ENCODE results near the gene FAM13A. TPM values are rescaled to one million over a fixed set of nuclear protein-coding genes. Genes with fewer than 3 reads are reported as not detected.

FAM13A gene
- total RNA-seq, 1 donor from 2014 or later = 39.1 TPM

DNA sequence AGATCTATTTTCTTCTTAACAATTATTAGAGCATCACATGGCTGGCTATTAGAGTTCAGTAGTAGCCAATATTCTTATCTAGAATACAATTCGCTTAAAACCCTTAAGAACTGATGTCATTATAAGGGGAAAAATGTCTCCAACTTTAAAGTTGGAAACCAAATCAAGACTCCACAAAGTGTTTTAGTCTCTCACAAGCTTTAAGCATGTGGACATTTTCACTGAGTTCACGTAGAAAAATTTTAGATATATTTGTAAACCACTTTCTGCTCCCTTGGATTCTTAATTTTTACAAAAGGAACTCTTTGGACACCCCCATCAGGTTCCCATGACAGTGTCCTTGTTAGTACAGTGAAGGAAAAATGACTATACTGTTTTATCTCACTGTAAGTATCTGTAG lies 235.5 kb downstream of the FAM13A start:
- Histone ChIP-seq H3K9me3 (no peaks in the 10 kb centered on the region), H3K4me3 (peak overlapping the region; percentile 61), H3K36me3 (no peaks in the 10 kb centered on the region), H3K27me3 (ENCODE audit: low read depth) (no peaks in the 10 kb centered on the region), H3K4me1 (peaks cover 45% of the 10 kb centered on the region), H3K27ac (peak overlapping the region; percentile 89)
- DNase-seq (no peak), ATAC-seq (no peak)
- TF ChIP-seq, protein P1, sequence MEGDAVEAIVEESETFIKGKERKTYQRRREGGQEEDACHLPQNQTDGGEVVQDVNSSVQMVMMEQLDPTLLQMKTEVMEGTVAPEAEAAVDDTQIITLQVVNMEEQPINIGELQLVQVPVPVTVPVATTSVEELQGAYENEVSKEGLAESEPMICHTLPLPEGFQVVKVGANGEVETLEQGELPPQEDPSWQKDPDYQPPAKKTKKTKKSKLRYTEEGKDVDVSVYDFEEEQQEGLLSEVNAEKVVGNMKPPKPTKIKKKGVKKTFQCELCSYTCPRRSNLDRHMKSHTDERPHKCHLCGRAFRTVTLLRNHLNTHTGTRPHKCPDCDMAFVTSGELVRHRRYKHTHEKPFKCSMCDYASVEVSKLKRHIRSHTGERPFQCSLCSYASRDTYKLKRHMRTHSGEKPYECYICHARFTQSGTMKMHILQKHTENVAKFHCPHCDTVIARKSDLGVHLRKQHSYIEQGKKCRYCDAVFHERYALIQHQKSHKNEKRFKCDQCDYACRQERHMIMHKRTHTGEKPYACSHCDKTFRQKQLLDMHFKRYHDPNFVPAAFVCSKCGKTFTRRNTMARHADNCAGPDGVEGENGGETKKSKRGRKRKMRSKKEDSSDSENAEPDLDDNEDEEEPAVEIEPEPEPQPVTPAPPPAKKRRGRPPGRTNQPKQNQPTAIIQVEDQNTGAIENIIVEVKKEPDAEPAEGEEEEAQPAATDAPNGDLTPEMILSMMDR (IDR thresholded peaks at IDR 0.05) = no peak
- intact Hi-C loops (cut with DNase I) = no loop called here

DNA sequence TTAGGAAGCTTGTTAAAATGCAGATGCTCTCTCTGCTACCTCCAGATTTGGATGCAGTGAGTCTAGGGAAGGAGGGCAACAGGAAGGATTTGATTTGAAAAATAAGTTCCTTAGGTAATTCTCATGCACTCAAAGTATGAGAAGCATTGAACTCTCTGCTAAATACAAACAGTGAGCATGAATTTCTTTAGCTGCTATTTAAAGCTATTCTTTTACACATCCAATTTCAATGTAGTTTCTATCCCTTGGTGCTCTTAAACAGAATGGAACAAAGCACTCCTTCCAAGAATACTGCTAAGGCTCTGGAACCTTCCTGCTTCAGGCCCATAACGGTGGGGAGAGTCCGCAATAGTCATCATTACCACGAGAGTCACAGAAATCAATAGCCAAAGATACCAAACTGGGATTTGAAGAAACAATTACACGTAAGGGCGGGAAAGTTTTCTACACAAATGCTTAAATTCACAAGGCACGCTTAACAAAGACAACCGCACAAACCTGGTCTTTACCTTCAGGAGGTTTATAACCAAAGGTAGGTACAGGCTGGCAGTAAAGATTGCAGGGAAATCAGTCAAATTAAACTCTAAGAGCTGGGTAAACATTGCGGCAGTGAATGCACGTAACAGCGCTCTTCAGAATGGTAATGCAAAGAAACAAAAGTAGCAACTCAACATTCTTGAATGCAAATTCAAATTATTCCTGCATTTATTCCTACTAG lies 236.1 kb downstream of the FAM13A start:
- no peaks in the 10 kb centered on the region for H3K9me3 ChIP-seq
- H3K27ac ChIP-seq = peak overlapping the region; percentile 89
- DNase-seq = no peak
- intact Hi-C loops (cut with DNase I) = no loop called here
- peak overlapping the region; percentile 61 for H3K4me3 ChIP-seq
- ATAC-seq = peak in 1 of 2 donors; percentile 38
- no peaks in the 10 kb centered on the region for H3K36me3 ChIP-seq
- TF ChIP-seq, protein P1 (IDR thresholded peaks at IDR 0.05) = no peak
- no peaks in the 10 kb centered on the region for H3K27me3 ChIP-seq (ENCODE audit: low read depth)
- peaks cover 52% of the 10 kb centered on the region for H3K4me1 ChIP-seq

DNA sequence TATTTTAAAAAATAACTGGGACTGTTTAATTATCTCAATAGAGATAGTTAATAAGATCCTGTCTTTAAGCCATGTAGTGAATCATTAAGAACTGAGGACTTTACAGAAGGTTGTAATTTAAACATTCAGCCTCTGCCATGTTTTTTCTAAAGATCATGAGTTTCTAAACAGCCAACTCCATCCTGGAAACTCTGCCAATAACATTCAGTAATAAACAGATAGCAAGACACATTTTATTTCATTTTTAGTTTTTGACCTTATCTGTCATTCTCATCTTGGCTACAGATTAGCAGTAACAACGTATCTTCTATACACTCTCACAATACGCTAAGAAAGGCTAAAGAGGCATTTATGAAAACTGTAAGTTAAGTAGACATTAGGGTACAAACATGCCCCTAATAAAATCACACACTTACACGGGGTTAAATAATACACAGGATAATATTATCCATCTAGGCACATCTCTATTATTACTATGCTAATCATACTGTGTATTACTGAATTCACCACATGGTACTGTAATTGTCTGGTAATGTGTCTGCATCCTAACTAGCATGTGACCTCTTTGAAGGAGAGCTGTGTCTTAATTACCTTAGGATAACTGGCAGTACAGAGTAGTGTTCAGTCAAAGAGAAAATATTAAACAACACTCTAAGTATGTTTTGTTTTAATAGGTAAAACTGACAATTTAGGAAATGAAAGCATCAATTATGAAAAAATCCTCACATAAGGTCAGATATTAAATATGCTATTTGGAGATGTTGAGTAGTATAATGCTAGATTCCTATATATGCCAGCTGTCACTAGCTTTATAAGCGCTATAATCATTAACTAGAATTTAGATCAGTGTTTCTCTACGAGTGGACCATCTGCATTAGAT lies 236.9 kb downstream of the FAM13A start:
- Histone ChIP-seq H3K27me3 (ENCODE audit: low read depth) (no peaks in the 10 kb centered on the region), H3K4me1 (peaks cover 53% of the 10 kb centered on the region), H3K4me3 (peak overlapping the region; percentile 61), H3K36me3 (no peaks in the 10 kb centered on the region), H3K9me3 (no peaks in the 10 kb centered on the region), H3K27ac (no peak overlapping the region)
- DNase-seq (no peak), ATAC-seq (no peak)
- intact Hi-C loops (cut with DNase I) = loop anchor here (5.0 kb wide), 1 partner anchor 202 kb away; no protein-coding TSS in a partner anchor
- TF ChIP-seq, protein P1 (IDR thresholded peaks at IDR 0.05) = no peak

DNA sequence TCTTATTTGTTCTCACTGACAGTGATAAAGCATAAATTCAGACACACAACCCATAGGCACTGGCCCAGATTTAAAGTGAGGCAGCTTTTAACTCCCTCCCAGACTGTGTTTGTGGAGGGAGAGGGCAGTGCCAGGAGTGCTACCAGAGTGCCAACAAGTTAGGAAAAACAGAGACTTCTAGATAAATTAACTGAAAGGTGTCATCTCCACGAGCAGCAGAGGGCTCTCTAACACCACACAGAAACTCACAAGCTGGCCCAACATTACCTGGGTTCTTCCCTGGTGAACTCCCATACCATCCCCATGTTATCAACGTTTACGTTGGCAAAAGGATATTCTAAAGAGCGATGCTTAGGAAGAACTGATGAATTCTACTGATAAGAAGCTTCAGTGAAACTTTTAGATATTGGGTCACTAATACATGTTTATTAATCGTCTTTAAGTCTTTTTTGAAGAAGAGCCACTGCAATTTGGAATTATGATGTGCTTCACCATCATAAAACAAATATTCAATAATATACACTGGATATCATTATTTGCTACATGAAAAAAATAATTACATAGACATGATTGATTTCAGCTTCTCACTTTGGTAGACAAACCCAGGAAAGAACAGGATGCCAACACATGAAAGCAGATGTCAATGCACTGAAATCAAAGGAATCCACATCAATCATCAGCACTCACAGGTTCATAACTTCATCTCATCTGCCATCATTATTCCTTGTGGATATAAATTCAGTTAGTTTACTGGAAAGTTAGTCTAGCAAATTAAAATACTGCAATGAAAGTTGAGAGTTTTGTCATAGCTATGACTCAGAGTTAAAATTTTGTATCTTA lies 238.1 kb downstream of the FAM13A start:
- Histone ChIP-seq H3K4me1 (peaks cover 53% of the 10 kb centered on the region), H3K27me3 (ENCODE audit: low read depth) (no peaks in the 10 kb centered on the region), H3K4me3 (no peak overlapping the region), H3K9me3 (no peaks in the 10 kb centered on the region), H3K36me3 (no peaks in the 10 kb centered on the region), H3K27ac (no peak overlapping the region)
- intact Hi-C loops (cut with DNase I) = loop anchor here (5.0 kb wide), 1 partner anchor 203 kb away; no protein-coding TSS in a partner anchor
- DNase-seq (no peak), ATAC-seq (peak in 1 of 2 donors; percentile 32)
- TF ChIP-seq, protein P1 (IDR thresholded peaks at IDR 0.05) = peak; percentile 61

DNA sequence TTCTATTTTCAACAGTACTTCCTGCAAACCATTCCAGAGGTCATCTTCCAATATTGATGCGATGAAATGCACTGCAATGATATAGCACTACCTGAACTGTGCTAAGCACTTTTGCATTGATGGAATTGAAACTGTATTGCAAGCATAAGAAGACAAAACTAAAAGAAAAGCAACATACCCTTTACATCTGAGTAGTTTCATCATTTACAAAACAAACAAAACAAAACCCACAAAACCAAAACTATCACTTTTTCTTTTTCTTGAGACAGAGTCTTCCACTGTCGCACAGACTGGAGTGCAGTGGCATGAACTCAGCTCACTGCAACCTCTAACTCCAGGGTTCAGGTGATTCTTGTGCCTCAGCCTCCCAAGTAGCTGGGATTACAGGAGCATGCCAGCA lies 239.2 kb downstream of the FAM13A start:
- DNase-seq (no peak), ATAC-seq (no peak)
- Histone ChIP-seq H3K4me3 (no peak overlapping the region), H3K27ac (no peak overlapping the region), H3K27me3 (ENCODE audit: low read depth) (no peaks in the 10 kb centered on the region), H3K36me3 (no peaks in the 10 kb centered on the region), H3K9me3 (no peaks in the 10 kb centered on the region), H3K4me1 (peaks cover 53% of the 10 kb centered on the region)
- TF ChIP-seq, protein P1 (IDR thresholded peaks at IDR 0.05) = no peak
- intact Hi-C loops (cut with DNase I) = loop anchor here (5.0 kb wide), 1 partner anchor 205 kb away; no protein-coding TSS in a partner anchor

Data from lower lobe of right lung (tissue), 2 donors.